ENCODE data around the gene HES4. TPM values are rescaled to one million over a fixed set of nuclear protein-coding genes. Genes with fewer than 3 reads are reported as not detected.
A peak's percentile ranks its signal among the peaks of the same experiment; 100 is the strongest.

HES4 gene
- total RNA-seq, 1 donor from 2014 or later: 75.0 TPM

DNA sequence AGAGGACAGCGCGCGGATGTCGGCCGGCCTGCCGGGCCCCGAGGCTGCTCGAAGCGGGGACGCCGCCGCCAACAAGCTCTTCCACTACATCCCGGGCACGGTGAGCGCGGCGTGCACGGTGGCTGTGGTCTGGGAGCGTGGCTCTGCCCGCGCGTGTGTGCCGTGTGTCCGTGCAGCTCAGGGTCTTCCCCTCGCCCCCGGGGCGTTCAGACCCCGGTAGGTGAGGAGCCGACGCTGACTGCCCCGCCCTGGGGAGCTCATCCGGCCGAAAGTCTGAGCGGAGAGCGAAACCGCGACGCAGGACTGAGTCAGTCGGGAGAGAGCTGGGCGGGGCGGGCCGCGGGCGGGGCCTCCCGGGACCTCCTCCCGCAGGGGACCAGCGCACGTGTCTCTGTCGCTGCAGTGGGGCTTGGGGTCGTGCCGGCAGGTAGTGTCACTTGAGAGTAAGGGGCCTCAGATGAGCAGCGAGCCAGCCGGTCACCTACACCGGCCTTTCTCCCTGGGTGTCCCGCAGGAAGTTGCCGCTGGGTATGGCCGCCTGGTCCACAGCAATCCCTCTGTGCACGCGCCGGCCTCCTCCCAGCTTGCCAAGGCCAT is 33.1 kb downstream of the HES4 start:
- Mint-ChIP-seq H3K4me3 (ENCODE audit: unreplicated experiment) (peak overlapping the region; percentile 75), H3K4me1 (ENCODE audit: unreplicated experiment) (no peaks in the 10 kb centered on the region)
- DNase-seq (ENCODE audit: extremely low spot score, unreplicated experiment): no peak

DNA sequence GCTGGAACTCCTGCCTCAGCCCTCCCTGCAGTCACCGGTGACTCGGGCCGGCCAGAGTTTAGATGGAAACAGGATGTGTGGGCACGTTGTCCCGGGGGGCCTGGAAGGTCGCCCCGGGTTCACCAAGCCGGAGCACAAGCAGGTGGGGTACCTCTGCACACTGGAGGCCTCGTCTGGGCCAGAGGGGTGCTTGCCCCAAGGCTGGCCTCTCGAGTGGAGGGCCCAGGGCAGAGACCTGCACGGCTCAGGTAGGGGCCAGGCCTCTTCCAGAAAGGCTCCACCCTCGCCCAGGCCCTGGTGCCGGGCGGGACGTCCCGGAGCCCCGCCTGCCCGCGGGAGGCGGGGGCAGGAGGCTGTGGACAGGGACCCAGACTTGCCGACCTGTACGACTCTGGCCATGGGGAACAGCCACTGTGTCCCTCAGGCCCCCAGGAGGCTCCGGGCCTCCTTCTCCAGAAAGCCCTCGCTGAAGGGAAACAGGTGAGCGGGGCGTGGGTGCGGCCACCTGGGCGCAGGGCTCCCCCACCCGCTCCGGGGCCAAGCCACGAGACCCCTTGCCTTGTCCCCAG is 33.7 kb downstream of the HES4 start, which contains the start of gene PLEKHN1:
TSS of gene PLEKHN1 (plus strand) at position 348 of the 569 bp plus-strand sequence. CDS start at position 398, 50 bp downstream.
- Mint-ChIP-seq H3K9me3 (ENCODE audit: unreplicated experiment) (no peaks in the 10 kb centered on the region), H3K4me1 (ENCODE audit: unreplicated experiment) (no peaks in the 10 kb centered on the region), H3K36me3 (ENCODE audit: unreplicated experiment) (peaks cover 2% of the 10 kb centered on the region), H3K4me3 (ENCODE audit: unreplicated experiment) (peak within 1 kb of the TSS; percentile 75), H3K27me3 (ENCODE audit: unreplicated experiment) (no peaks in the 10 kb centered on the region), H3K27ac (ENCODE audit: unreplicated experiment) (no peak within 1 kb of the TSS)
- no peak for DNase-seq (ENCODE audit: extremely low spot score, unreplicated experiment)
- TF ChIP-seq, protein P1, sequence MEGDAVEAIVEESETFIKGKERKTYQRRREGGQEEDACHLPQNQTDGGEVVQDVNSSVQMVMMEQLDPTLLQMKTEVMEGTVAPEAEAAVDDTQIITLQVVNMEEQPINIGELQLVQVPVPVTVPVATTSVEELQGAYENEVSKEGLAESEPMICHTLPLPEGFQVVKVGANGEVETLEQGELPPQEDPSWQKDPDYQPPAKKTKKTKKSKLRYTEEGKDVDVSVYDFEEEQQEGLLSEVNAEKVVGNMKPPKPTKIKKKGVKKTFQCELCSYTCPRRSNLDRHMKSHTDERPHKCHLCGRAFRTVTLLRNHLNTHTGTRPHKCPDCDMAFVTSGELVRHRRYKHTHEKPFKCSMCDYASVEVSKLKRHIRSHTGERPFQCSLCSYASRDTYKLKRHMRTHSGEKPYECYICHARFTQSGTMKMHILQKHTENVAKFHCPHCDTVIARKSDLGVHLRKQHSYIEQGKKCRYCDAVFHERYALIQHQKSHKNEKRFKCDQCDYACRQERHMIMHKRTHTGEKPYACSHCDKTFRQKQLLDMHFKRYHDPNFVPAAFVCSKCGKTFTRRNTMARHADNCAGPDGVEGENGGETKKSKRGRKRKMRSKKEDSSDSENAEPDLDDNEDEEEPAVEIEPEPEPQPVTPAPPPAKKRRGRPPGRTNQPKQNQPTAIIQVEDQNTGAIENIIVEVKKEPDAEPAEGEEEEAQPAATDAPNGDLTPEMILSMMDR (IDR thresholded peaks at IDR 0.05): no peak

More for the DNA sequence above, 33.1 kb downstream of the HES4 start:
- H3K36me3 Mint-ChIP-seq (ENCODE audit: unreplicated experiment): peaks cover 2% of the 10 kb centered on the region
- H3K27ac Mint-ChIP-seq (ENCODE audit: unreplicated experiment): no peak overlapping the region
- no peaks in the 10 kb centered on the region for H3K9me3 Mint-ChIP-seq (ENCODE audit: unreplicated experiment)
- TF ChIP-seq, protein P1 (IDR thresholded peaks at IDR 0.05): no peak
- H3K27me3 Mint-ChIP-seq (ENCODE audit: unreplicated experiment): no peaks in the 10 kb centered on the region

DNA sequence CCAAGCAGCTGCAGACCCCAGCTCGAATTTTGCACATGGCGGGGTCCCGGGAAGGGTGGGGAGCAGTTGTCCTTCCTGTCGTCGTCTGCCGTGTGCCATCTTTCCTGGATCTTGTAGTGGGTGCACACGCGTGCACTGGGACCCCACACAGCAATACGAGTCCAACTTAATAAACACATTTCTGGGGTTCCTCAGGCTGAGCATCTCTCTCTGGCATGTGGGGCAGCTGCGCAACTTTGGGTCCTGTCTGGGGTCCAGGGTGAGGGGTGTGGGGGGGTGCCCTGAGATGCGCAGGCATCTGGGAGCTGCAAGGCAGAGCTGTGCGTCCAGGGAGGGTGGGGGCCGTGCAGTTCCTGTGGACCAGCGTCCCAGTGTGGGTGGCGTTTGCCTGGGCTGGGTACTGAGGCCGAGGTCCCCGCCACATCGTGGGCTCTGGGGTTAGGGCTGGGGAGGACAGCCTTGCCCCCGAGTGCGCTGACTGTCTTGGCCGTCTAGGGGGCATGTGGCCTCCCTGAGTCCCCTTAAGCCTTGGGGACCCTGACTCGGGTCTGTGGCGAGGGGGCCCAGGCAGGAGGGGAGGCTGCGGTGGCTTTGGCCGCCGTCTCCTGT is 34.3 kb downstream of the HES4 start:
- Mint-ChIP-seq H3K27me3 (ENCODE audit: unreplicated experiment) (no peaks in the 10 kb centered on the region), H3K4me3 (ENCODE audit: unreplicated experiment) (no peak overlapping the region), H3K4me1 (ENCODE audit: unreplicated experiment) (no peaks in the 10 kb centered on the region), H3K9me3 (ENCODE audit: unreplicated experiment) (no peaks in the 10 kb centered on the region), H3K27ac (ENCODE audit: unreplicated experiment) (no peak overlapping the region), H3K36me3 (ENCODE audit: unreplicated experiment) (peaks cover 2% of the 10 kb centered on the region)
- TF ChIP-seq, protein P1 (IDR thresholded peaks at IDR 0.05): no peak
- DNase-seq (ENCODE audit: extremely low spot score, unreplicated experiment): no peak

DNA sequence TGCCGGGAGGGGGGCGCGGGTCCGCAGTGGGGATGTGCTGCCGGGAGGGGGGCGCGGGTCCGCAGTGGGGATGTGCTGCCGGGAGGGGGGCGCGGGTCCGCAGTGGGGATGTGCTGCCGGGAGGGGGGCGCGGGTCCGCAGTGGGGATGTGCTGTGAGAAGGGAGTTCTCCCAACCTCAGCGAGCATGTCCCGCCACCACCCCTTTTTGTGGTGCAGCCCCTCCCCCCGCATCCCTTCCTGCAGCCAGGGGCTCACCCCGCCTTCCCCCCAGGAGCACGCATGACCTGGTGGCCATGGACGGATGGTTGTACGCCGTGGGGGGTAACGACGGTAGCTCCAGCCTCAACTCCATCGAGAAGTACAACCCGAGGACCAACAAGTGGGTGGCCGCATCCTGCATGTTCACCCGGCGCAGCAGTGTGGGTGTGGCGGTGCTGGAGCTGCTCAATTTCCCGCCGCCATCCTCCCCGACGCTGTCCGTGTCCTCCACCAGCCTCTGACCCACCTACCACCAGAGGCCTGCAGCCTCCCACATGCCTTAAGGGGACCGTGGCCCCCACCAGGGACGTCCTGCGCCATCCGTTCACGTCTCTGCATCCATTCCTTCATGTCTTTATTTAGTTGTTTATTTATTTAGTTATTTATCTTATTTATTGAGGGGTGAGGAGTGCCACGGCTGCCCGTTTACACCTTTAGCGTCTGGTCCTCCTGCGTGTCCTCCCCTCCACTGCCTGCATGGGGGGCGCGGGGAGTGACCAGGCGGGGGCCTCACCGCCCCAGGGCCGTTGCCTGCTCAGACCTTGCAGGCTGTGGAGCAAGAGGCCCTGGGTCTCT is 35.0 kb downstream of the HES4 start:
- Mint-ChIP-seq H3K27ac (ENCODE audit: unreplicated experiment) (no peak overlapping the region), H3K4me3 (ENCODE audit: unreplicated experiment) (no peak overlapping the region), H3K4me1 (ENCODE audit: unreplicated experiment) (no peaks in the 10 kb centered on the region), H3K9me3 (ENCODE audit: unreplicated experiment) (no peaks in the 10 kb centered on the region), H3K27me3 (ENCODE audit: unreplicated experiment) (no peaks in the 10 kb centered on the region), H3K36me3 (ENCODE audit: unreplicated experiment) (peaks cover 2% of the 10 kb centered on the region)
- no peak for DNase-seq (ENCODE audit: extremely low spot score, unreplicated experiment)
- TF ChIP-seq, protein P1 (IDR thresholded peaks at IDR 0.05): no peak
